SK-N-SH (cell line): ENCODE measurements around the gene ANKRD11.

ENCODE experiments used
- TF ChIP-seq, protein P1 (sequence below): IDR thresholded peaks from 2 replicates; pipeline ENCODE4 v1.4.0; 2012; ENCODE audit warnings: low read depth, borderline replicate concordance
- TF ChIP-seq, protein P2 (sequence below): fragments of 200-600 bp; sonication (generic); IDR thresholded peaks from 2 replicates; pipeline ENCODE4 v1.6.1; 2017; ENCODE audit warnings: antibody characterized with exemption, mild to moderate bottlenecking, moderate library complexity

DNA sequence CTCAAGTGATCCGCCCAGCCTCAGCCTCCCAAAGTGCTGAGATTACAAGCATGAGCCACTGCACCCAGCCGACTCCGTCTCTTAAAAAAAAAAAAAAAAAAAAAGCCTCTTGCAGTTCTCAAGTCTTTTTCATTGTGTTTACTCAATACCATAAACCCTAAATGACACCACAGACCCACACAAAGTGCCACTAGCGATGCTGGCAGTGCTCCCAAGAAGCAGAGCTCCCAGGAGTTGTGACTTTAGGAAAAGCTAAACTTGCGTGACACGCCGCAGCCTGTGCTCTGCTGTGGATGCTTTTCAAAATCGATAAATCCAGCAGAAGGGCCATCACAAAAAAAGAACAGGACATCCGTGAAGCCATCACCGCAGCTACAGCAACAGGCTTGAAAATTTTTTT is 114.7 kb downstream of the ANKRD11 start:
- TF ChIP-seq, protein P1, sequence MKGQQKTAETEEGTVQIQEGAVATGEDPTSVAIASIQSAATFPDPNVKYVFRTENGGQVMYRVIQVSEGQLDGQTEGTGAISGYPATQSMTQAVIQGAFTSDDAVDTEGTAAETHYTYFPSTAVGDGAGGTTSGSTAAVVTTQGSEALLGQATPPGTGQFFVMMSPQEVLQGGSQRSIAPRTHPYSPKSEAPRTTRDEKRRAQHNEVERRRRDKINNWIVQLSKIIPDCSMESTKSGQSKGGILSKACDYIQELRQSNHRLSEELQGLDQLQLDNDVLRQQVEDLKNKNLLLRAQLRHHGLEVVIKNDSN: no peak
- TF ChIP-seq, protein P2, sequence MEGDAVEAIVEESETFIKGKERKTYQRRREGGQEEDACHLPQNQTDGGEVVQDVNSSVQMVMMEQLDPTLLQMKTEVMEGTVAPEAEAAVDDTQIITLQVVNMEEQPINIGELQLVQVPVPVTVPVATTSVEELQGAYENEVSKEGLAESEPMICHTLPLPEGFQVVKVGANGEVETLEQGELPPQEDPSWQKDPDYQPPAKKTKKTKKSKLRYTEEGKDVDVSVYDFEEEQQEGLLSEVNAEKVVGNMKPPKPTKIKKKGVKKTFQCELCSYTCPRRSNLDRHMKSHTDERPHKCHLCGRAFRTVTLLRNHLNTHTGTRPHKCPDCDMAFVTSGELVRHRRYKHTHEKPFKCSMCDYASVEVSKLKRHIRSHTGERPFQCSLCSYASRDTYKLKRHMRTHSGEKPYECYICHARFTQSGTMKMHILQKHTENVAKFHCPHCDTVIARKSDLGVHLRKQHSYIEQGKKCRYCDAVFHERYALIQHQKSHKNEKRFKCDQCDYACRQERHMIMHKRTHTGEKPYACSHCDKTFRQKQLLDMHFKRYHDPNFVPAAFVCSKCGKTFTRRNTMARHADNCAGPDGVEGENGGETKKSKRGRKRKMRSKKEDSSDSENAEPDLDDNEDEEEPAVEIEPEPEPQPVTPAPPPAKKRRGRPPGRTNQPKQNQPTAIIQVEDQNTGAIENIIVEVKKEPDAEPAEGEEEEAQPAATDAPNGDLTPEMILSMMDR: no peak
